Spleen (tissue), 11 donors: Measurements from ENCODE around the gene XRCC3. TPM values are rescaled to one million over a fixed set of nuclear protein-coding genes. Genes with fewer than 3 reads are reported as not detected.

Experiments used
- DNase-seq: peaks from one replicate; pipeline ENCODE4 v3.0.0-alpha.2; 2020
- H3K27ac ChIP-seq, 8 donors: fragments of 200-600 bp; sonication (generic) in 7 of 8; 1 replicate in 4 of 8; 2 replicates in 4 of 8; pipeline versions ENCODE4 v1.5.0 to v1.8.0; 2016 to 2021; ENCODE audit warnings: inconsistent platforms in 4 of 8, mild to moderate bottlenecking in 4 of 8, moderate library complexity in 1 of 8
- H3K27me3 ChIP-seq, 7 donors: fragments of 200-600 bp; sonication (generic) in 6 of 7; replicated peaks in 1 of 7; 1 replicate in 4 of 7; 2 replicates in 3 of 7; pipeline versions ENCODE4 v1.5.0 to v1.8.0; 2016 to 2021; ENCODE audit warnings: inconsistent platforms in 3 of 7, mild to moderate bottlenecking in 1 of 7
- H3K36me3 ChIP-seq, 6 donors: fragments of 200-600 bp; sonication (generic) in 5 of 6; 1 replicate in 4 of 6; 2 replicates in 2 of 6; pipeline versions ENCODE4 v1.5.0 to v1.8.0; 2016 to 2021; ENCODE audit warnings: inconsistent platforms in 2 of 6
- H3K4me1 ChIP-seq, 6 donors: fragments of 200-600 bp; sonication (generic) in 5 of 6; 1 replicate in 3 of 6; 2 replicates in 3 of 6; pipeline versions ENCODE4 v1.5.0 to v1.8.0; 2016 to 2021; ENCODE audit warnings: inconsistent platforms in 3 of 6
- H3K4me3 ChIP-seq, 8 donors: fragments of 200-600 bp; sonication (generic) in 7 of 8; 1 replicate in 4 of 8; 2 replicates in 4 of 8; pipeline versions ENCODE4 v1.5.0 to v1.8.0; 2016 to 2021; ENCODE audit warnings: inconsistent platforms in 4 of 8, mild to moderate bottlenecking in 4 of 8, moderate library complexity in 2 of 8
- H3K9me3 ChIP-seq, 8 donors: fragments of 200-600 bp; sonication (generic) in 7 of 8; 1 replicate in 4 of 8; 2 replicates in 4 of 8; pipeline versions ENCODE4 v1.5.0 to v1.8.0; 2016 to 2021; ENCODE audit warnings: inconsistent platforms in 4 of 8
- CTCF ChIP-seq, 11 experiments: fragments of 200-600 bp in 7 of 11; fragments of 450-650 bp in 4 of 11; sonication (generic) in 4 of 11; IDR thresholded peaks in 8 of 11; conservative IDR thresholded peaks in 3 of 11; 1 replicate in 7 of 11; 2 replicates in 4 of 11; pipeline versions ENCODE4 v1.4.0 to v1.8.0; 2016 to 2021; ENCODE audit warnings: antibody characterized with exemption in 11 of 11, inconsistent platforms in 4 of 11, mild to moderate bottlenecking in 1 of 11
- POLR2A ChIP-seq, 3 donors: fragments of 450-650 bp; IDR thresholded peaks; one replicate each; pipeline ENCODE4 v1.5.1; 2017; ENCODE audit warnings: antibody characterized with exemption in 3 of 3, mild to moderate bottlenecking in 1 of 3
- POLR2AphosphoS5 ChIP-seq, 3 donors: sonication (generic); formaldehyde crosslinking; IDR thresholded peaks; one replicate each; pipeline ENCODE4 v1.5.1; 2017; ENCODE audit warnings: antibody characterized with exemption in 3 of 3
- WGBS, 5 donors: extraction: QIAGEN DNeasy Blood & Tissue Kit in 3 of 5; methylation state at CpG; one replicate each; pipeline versions ENCODE4 v1.1.5 to v1.1.7; 2013 to 2018; 5-methylcytosine and 5-hydroxymethylcytosine counted together
- intact Hi-C: fragments of 100-400 bp; cut with DNase I; formaldehyde crosslinking; loops from one replicate; pipeline ENCODE4 v1.15.0; 2023; ENCODE audit warnings: low total_unique reads
- polyA plus RNA-seq, 3 donors: library from polyadenylated mRNA; stranded (reverse); fragments of 200-250 nt; gene quantifications; one replicate each; pipeline ENCODE4 v1.2.1, GENCODE V29; 2013
- total RNA-seq, 7 donors: library from RNA; depleted of rRNA in 3 of 7; stranded (reverse); fragments of >200 nt in 3 of 7; fragmentation: NEBNext Ultra II Directional in 4 of 7; extraction: Animal tissue kit (Norgen Biotek cat#: 25700) in 4 of 7; gene quantifications; one replicate each; pipeline versions ENCODE4 v1.1.0 to v1.2.1, GENCODE V29; 2016 to 2021
- donor health status: healthy with polysubstance abuse.
- donor health status: DM: no; HTN: no; CAD: no; lungs with moderate emphysema.
- donor health status: DM: no; HTN: no; CAD: no.
- donor health status: Bipolar disorder and iron deficiency.
- donor health status: healthy.
- donor health status: DM: no; HTN: no; CAD: no.
- donor health status: DM: yes; HTN: yes; CAD: no.

XRCC3 gene
- total and polyA plus RNA-seq, 10 donors, result 5.9 to 20.4 (median 14.3) TPM

- Histone ChIP-seq H3K27me3 (no peaks in the 10 kb centered on the region), H3K36me3 (peaks cover 0 to 55% (median 11%) of the 10 kb centered on the region in 6 donors), H3K4me1 (peaks cover 0 to 48% (median 30%) of the 10 kb centered on the region in 6 donors), H3K4me3 (no peak overlapping the region), H3K27ac (peak overlapping the region; percentile 6 to 70 (median 62)), H3K9me3 (no peaks in the 10 kb centered on the region)
- TF ChIP-seq CTCF (IDR thresholded peaks at IDR 0.05 in 8 of 11, conservative IDR thresholded peaks at IDR 0.05 in 3 of 11) (peak in 1 of 11 experiments; percentile 8), POLR2AphosphoS5 (IDR thresholded peaks at IDR 0.05) (peak; percentile 46 to 77 (median 65)), POLR2A (IDR thresholded peaks at IDR 0.05) (no peak)
- intact Hi-C loops, result no loop called here
- 37 to 69% (median 64%) methylated on average over 15 to 20 of the region's 20 CpGs for WGBS, 5 donors
- DNase-seq, result no peak
Observed at GRCh38 chr14:103724116-103724515, 8.9 kb upstream of the XRCC3 start.

- peak overlapping the region; percentile 6 to 70 (median 62) for H3K27ac ChIP-seq
- intact Hi-C loops, result no loop called here
- H3K4me3 ChIP-seq, result no peak overlapping the region
Observed at GRCh38 chr14:103723748-103724081, 8.5 kb upstream of the XRCC3 start.

GRCh38 chr14:103721334-103722120 is 6.3 kb upstream of the XRCC3 start:
- DNase-seq, result no peak
- WGBS, 5 donors, result 87 to 94% (median 91%) methylated on average over 20 to 26 of the region's 26 CpGs
- Histone ChIP-seq H3K27me3 (no peaks in the 10 kb centered on the region), H3K36me3 (peaks cover 0 to 30% (median 0%) of the 10 kb centered on the region in 6 donors), H3K4me1 (peaks cover 15 to 74% (median 48%) of the 10 kb centered on the region in 6 donors), H3K4me3 (no peak overlapping the region), H3K27ac (no peak overlapping the region), H3K9me3 (no peaks in the 10 kb centered on the region)
- TF ChIP-seq POLR2AphosphoS5 (IDR thresholded peaks at IDR 0.05), result no peak
- TF ChIP-seq POLR2A (IDR thresholded peaks at IDR 0.05), result no peak
- TF ChIP-seq CTCF (IDR thresholded peaks at IDR 0.05 in 8 of 11, conservative IDR thresholded peaks at IDR 0.05 in 3 of 11), result no peak
- intact Hi-C loops, result no loop called here

More at GRCh38 chr14:103723748-103724081, 8.5 kb upstream of the XRCC3 start:
- Histone ChIP-seq H3K36me3 (peaks cover 0 to 51% (median 8%) of the 10 kb centered on the region in 6 donors), H3K9me3 (no peaks in the 10 kb centered on the region), H3K27me3 (no peaks in the 10 kb centered on the region), H3K4me1 (peaks cover 1 to 52% (median 32%) of the 10 kb centered on the region in 6 donors)
- no peak for DNase-seq
- 79 to 96% (median 81%) methylated on average over 6 to 7 of the region's 7 CpGs for WGBS, 5 donors
- TF ChIP-seq CTCF (IDR thresholded peaks at IDR 0.05 in 8 of 11, conservative IDR thresholded peaks at IDR 0.05 in 3 of 11) (no peak), POLR2A (IDR thresholded peaks at IDR 0.05) (no peak), POLR2AphosphoS5 (IDR thresholded peaks at IDR 0.05) (no peak)

GRCh38 chr14:103719751-103720150 is 4.5 kb upstream of the XRCC3 start:
- TF ChIP-seq POLR2AphosphoS5 (IDR thresholded peaks at IDR 0.05) (no peak), CTCF (IDR thresholded peaks at IDR 0.05 in 8 of 11, conservative IDR thresholded peaks at IDR 0.05 in 3 of 11) (no peak), POLR2A (IDR thresholded peaks at IDR 0.05) (no peak)
- DNase-seq, result no peak
- peaks cover 0 to 13% (median 0%) of the 10 kb centered on the region in 6 donors for H3K36me3 ChIP-seq
- 67 to 88% (median 86%) methylated on average over 8 of the region's 8 CpGs for WGBS, 5 donors
- H3K4me3 ChIP-seq, result no peak overlapping the region
- intact Hi-C loops, result no loop called here
- H3K27ac ChIP-seq, result no peak overlapping the region
- peaks cover 16 to 70% (median 50%) of the 10 kb centered on the region in 6 donors for H3K4me1 ChIP-seq
- no peaks in the 10 kb centered on the region for H3K9me3 ChIP-seq
- H3K27me3 ChIP-seq, result no peaks in the 10 kb centered on the region
